Activated CD8-positive, alpha-beta memory T cell treated with anti-CD3 and anti-CD28 coated beads, Interleukin-2, amount 50 U/mL, for 24 hours (primary cell): ENCODE results near the gene AGR2.
"Not testable (repeated sequence)": the region's sequence is repeated elsewhere in the genome, so short reads cannot be mapped to it uniquely, and the experiment has no call there.

Experiments used
- DNase-seq: peaks from one replicate; pipeline ENCODE4 v3.0.0-alpha.2; 2020; ENCODE audit errors: extremely low read depth

Gene AGR2

GRCh38 chr7:16773884-16774283, 30.9 kb downstream of the AGR2 start:
- DNase-seq = no peak

GRCh38 chr7:16773326-16773725, 31.5 kb downstream of the AGR2 start:
- DNase-seq = no peak

GRCh38 chr7:16770657-16771329, 34.0 kb downstream of the AGR2 start:
- no peak for DNase-seq

DNA sequence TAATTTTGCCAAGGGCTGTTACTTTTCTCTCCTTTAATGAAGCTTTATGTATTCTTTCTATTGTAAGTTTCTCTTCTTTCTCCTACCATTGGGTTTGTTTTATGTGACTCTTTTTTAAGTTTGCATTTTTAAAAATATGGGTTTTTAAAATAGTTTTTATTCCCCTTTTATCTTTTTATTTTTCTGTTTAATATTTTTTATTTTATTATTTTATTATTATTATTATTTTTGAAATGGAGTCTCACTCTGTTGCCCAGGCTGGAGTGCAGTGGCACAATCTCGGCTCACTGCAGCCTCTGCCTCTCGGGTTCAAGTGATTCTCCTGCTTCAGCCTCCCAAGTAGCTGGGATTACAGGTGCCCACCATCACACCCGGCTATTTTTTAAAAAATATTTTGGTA, 34.8 kb downstream of the AGR2 start:
- DNase-seq = not testable (repeated sequence)

GRCh38 chr7:16765436-16765859, 39.4 kb downstream of the AGR2 start:
- no peak for DNase-seq

DNA sequence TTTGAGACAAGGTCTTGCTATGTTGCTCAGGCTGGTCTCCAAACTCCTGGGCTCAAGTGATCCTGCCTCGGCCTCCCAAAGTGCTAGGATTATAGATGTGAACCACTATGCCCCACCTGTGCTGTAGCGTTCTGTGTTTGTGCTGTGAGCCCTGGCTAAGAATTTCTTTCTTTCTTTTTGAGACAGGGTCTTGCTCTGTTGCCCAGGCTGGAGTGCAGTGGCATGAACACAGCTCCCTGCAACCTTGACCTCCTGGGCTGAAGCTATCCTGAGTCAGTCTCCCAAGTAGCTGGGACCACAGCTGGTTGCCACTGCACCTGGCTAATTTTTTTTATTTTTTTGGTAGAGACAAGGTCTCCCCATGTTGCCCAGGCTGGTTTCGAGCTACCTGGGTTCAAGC, 39.9 kb downstream of the AGR2 start:
- DNase-seq = no peak

- DNase-seq = no peak
These were observed 42.6 kb downstream of the AGR2 start for GRCh38 chr7:16762177-16762576.

DNA sequence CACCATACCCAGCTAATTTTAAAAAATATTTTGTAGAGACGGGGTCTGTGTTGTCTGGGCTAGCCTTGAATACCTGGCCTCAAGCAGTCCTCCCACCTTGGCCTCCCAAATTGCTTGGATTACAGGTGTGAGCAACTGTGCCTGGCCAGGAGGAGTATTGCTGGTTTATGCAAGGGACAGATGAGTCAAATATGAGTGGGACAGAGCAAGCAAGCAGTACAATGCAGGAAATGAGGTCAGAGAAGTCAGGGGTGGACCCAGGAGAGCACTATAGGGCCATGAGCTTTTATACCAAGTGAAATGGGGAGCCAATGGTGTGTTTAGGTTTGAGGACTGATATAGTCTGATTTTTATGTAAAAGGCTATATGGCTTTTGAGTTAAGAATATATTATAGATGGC, 45.0 kb downstream of the AGR2 start:
- no peak for DNase-seq

DNA sequence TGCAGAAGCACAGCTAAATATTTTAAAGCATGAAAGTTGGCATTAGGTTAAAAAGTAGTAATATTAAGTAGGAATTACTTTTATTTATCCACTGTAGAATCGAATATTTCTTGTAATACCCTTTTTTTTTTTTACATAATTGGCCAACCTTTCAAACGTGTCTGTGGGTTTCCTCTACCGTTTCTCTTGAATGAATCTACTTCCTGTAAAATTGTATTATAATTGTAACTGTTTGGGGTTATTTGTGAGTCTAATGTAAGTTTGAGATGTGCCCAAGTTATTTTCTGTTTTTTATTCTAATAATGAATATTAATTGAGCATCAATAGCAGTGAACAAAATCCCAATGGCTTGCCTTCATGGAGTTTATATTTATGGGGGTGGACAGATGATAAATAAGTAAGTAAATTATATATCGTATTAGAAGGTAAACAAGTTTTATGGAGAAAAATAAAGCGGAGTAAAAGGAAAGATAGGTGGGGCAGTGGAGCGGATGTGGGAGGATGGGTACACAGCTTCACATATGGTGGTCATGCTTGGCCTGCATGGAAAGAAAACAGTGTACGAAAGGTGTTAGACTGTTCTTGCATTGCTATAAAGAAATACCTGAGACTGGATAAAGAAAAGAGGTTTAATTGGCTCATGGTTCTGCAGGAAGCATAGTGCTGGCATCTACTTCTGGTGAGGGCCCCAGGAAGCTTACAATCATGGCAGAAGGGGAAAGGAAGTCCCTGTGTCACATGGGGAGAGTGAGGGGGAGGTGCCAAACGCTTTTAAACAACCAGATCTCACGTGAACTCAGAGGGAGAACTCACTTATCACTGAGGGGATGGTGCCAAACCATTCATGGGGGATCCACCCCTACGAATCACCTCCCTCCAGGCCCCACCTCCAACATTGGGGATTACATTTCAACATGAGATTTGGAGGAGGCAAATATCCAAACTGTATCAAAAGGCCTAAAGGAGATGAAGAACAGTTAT, 45.9 kb downstream of the AGR2 start:
- DNase-seq = no peak

- DNase-seq = no peak
These were observed 46.8 kb downstream of the AGR2 start for GRCh38 chr7:16758036-16758435.

DNA sequence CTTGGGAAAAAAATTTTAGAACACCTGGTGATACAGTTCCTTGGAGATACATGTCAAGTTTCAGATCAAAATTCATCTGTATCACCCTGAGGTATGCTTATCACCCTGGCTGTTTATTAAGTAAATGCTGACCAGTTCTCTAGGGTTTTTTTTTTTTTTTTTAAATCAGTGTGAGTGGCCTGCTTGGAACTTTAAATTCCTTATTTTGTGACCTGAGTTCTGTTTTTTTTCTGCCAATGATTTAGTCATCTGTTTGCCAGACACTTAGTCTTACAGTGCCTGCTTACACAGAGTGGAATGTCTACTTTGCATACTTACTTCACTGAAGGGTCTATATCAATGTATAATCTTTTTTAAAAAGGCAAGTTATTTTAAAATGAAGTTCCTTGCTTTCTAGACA, 49.4 kb downstream of the AGR2 start:
- no peak for DNase-seq

- no peak for DNase-seq
These were observed 49.9 kb downstream of the AGR2 start for GRCh38 chr7:16754856-16755317.

DNA sequence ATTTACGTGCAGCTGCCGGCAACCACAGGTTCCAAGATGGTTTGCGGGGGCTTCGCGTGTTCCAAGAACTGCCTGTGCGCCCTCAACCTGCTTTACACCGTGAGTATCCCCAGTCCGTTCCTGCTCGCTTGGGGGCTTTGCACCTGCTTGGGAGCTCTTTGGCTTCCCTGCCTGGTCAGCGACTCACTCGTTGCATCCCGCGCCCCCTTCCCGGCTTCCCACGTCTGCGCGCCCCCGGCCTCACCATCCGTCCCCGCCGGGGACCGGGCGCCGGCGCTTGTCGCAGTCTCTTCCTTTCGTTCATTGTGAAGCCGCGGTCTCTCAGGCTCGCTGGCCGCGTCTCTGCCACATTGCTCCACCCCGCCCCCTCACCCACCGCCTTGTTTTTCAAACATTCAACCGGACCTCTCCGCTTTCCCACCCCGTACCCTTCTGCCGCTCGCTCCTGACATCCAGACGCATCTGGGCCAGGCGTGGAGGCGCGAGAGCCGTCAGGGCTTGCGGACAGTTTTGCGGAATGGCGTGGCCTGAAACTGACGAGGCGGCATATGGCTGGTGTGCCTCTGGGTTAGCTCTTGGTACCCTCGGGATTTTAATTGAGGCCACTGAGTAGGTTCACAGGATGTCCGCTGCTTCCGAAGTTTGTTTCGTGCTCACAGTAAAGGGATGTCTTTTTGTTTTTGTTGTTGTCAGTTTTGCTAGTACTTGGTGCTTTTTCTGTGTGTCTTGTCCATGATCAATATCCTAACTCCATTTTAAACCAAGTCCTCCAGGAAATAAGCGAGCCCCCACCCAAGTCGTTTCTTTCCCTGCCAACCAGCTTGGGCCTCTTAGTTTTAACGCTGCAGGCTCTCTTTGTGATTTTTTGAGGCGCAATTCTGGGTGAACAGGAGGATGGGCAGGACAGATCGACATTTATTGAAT, 50.6 kb downstream of the AGR2 start:
- no peak for DNase-seq

GRCh38 chr7:16753102-16753931, 51.5 kb downstream of the AGR2 start, which contains the start of gene TSPAN13:
TSS of gene TSPAN13 (plus strand) at chr7:16753755. CDS start at chr7:16753968, 213 bp downstream.
- no peak for DNase-seq

- no peak for DNase-seq
These were observed 57.7 kb downstream of the AGR2 start for GRCh38 chr7:16747102-16747501.

GRCh38 chr7:16745645-16746044, 59.2 kb downstream of the AGR2 start:
- DNase-seq = no peak

DNA sequence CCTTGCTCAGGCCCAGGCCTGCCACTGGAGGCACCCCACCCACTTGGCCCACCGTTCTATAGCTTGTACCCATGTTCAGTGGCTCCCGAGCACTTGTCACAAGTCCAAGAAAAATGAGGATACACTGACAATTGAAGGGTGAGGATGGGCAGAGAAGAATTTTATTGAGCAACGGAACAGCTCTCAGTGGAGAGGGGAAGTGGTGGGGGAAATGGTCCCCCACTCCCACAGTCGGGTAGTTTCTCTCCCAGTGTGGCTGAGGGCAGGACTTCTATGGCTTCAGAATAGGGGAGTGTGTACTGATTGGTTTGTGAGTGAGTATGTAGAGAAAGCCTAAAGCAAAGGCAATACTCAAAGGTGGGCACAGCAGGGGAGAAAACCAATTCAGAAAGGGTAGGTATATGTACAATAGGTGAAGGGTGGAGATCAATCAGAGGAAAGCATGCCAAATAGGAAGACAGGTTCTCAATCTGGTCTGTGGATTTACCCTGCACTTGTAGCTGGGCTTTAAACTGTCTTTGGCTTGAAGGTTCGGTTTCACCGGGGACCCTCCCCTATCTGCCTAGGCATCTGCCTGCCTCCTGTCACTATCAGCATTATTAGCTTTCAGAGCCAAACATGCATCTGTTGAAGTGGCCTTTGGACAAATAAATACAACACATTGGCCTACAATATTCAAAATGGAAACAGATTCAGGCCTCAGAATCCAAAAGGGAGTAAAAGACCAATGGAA, 60.1 kb downstream of the AGR2 start:
- no peak for DNase-seq

DNA sequence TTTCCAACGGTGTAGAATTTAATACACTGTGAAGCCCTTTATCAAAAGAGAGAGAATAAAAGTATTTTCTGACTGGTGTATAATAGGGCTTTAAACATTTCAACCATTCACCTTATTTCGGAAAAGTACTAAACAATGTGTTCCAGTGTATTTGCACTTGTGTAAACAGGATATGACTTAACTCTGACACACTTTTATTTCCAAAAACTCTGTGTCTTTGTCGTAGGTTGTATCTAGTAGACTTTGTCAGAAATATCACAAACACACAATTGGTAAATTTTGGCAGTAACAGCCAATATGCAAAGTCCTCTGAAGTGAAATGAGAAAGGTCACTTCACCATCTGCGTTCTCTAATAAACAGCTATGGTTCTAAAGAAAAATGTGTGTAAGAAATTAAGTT, 61.6 kb downstream of the AGR2 start:
- no peak for DNase-seq

- no peak for DNase-seq
These were observed 62.3 kb downstream of the AGR2 start for GRCh38 chr7:16742547-16742946.
